GM21515 (cell line): ENCODE results near the gene EEPD1.

Experiments used
- ATAC-seq: cut with Tn5 transposase; IDR thresholded peaks from one replicate; pipeline ENCODE4 v1.9.1; 2021; ENCODE audit not compliant: unreplicated experiment

Gene EEPD1

GRCh38 chr7:36154255-36155212 is 1.5 kb downstream of the EEPD1 start:
- ATAC-seq = no peak

- ATAC-seq = no peak
Measured at GRCh38 chr7:36155811-36156361, 2.8 kb downstream of the EEPD1 start.

DNA sequence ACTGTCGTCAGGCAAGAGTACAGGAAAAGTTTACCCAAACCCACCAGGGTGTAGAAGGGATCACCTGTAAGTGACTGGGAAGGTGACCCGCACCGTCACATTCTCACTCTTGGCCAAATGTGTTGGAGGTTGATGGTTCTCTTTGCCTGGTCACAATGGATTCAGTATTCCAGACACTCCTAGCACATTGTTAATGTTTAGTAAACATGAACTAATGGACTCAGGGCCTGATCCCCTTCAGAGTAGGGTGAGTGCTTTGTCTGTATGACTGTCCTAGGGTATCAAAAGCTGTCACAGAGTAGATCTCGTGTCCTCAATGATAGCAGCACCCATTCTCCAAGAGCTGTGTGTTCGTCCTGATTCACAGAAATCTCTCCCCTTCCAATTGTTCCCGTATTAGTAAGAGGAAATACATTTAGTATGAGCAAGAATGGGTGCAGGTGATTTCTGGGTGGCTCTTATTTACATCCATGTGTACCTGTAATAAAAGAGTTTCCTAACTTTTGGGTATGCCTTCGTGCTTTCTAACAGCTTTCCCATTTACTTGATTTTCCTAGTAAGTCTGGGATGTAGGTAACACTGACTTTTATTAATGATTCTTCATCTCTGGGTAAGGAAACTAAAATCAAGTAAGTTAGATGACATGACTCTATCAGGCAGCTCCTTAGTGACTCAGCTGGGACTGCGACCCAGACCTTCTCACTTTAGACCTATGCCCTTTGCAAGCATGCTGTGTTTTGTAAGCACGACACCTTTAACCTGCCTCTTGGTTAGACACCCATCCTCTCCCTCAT is 4.7 kb downstream of the EEPD1 start:
- no peak for ATAC-seq

DNA sequence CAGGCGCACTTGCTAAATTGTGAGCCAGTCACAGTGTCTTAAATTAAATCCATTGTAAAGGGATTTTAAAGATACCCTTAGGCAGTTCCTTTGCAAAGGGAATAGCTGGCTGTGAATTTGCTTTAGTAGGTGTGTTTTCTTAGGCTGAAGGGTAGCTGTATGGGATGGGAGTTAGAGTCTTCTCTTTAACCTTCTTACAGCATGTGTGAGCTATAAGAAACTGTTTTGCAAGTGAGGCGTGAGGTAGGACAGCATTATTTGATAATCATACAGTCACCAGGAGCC is 5.2 kb downstream of the EEPD1 start:
- no peak for ATAC-seq

DNA sequence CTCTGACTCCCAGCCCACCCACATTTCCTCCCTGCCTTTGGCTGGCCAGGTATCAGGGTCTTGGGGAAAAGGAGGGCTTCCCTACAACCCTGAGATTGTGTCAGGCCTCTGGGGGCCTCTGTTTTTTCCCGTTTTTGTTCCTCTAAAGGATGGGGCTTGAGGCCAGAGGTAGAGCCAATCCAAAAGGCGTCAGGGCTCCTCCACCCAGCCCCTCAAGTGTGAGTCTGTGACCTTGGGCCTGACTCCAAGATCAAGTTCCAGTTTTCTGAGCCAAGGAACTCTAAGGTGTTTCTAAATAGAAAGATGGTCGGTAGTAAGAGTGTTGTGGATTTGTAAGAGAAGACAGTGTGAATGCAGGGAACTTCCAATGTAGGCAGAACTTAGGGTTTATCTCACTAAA is 6.6 kb downstream of the EEPD1 start:
- no peak for ATAC-seq

DNA sequence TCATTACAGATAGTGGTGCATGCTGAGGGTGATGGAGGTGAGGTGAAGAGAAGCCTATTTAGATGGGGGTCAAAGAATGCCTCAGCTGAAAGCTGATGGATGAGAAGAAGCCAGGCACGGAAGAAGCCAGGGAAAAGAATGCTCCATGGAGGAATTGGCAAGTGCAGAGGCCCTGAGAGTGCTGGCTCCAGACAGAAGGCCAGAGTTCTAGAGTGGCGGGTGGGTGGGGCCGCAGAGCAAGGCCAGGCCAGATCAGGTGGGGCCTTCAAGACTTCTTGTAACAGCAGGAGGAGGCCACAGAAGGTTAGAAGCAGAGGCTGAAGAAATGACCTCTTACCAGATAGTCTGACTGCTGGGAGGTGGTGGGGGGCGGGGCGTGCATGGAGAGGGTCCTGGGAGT is 7.3 kb downstream of the EEPD1 start:
- ATAC-seq = no peak

GRCh38 chr7:36161996-36162395 is 8.9 kb downstream of the EEPD1 start:
- no peak for ATAC-seq

- ATAC-seq = no peak
Measured at GRCh38 chr7:36165059-36165458, 12.0 kb downstream of the EEPD1 start.

DNA sequence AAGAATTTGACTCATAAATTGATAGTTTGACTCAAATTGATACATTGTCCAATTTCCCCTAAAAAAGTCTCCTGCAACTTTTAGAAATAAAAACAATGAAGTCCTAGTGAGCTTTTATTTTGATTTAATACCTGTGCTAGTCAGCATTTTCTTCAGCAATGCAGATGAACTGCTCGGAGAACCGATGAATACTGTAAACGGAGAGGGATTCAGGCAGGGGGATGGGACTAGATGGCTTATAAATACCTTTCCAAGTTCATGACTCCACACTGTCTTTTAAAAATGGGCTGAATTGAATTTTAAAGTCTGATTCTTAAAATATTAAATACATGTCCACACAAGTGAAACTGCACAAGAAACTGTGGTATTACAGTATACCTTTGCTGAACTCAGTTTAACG is 12.7 kb downstream of the EEPD1 start:
- ATAC-seq = no peak

DNA sequence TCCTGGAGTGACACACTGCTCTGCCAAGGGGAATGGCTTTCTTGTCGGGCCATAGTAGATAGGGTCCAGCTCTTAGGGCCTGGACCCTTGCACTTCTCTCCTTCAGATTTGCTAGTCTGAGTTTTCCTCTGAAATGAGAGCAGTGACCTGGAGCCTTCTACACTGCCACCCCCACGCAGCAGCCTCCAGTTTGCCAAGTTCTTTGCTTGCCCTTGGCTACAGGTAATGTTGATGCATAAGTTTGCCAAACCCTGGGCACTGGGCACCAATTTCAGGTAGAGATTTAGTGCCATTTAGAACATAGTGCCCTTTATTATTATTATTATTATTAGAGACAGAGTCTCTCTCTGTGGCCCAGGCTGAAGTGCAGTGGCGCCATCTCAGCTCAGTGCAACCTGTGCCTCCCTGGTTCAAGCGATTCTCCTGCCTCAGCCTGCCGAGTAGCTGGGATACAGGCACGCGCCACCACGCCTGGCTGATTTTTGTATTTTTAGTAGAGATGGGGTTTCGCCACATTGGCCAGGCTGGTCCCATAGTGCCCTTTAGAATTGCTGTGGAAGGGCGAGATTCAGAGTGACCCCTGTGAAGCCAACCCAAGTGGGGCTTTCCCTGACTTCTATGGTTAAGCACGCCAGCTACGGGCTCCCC is 14.5 kb downstream of the EEPD1 start:
- no peak for ATAC-seq

DNA sequence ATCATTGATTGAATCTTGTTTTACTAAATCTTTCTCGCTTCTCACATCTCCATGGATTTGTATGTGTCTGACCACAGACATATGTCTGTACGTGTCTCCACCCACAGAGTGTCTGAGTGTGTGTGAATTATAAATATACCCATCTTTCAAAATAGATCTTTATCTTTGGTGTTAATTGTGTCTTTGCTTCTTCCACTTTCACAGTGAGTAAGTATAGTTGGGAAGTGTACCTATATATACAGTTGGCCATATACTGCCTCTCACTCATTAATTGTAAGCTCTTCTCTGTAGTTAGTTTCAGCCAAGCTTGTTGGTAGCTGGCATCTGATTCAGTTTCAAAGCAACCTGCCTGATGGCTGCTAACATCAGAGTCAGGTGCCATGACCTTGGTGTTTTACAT is 18.4 kb downstream of the EEPD1 start:
- no peak for ATAC-seq

DNA sequence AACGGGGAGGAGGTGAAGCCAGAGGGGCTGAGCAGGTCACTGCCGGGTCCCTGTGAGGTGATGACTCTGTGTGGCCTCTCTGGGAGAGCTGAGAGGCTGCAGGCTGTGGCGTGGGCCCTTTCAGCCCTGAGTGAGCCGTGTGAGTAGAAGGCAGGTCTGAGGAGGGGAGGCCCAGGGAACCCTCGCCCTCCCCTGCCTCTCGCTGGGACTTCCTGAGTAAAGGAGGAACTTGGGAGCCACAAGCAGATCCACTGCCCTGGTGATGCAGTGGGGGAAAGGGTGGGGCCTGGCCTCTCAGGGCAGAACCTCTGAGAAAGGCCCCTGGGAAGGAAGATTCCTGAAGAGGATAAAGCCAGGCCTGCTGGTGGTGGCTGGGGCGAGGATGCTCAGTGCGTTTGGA is 22.8 kb downstream of the EEPD1 start:
- ATAC-seq = no peak

- ATAC-seq = no peak
Measured at GRCh38 chr7:36176697-36177096, 23.6 kb downstream of the EEPD1 start.

DNA sequence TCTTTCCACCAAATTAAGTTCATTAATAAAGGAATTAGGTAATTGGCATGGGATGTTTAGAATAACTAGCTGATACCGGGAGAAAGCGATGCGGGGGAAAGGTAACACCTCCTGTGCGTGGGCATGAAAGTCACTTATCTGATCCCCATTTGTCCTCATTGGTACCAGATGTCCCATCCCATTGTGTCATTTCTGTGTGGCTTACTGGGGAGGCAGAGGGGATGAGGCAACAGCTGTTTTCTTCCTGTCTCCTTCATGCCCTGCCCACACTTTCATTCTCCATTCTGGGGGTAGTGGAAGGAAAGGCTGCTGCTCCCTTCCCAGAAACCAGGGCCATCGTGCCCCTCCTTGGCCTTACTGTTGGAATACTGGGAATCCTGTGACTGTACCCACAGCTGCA is 27.1 kb downstream of the EEPD1 start:
- no peak for ATAC-seq

- ATAC-seq = no peak
Measured at GRCh38 chr7:36181668-36182067, 28.6 kb downstream of the EEPD1 start.

GRCh38 chr7:36182854-36183604 is 30.0 kb downstream of the EEPD1 start:
- no peak for ATAC-seq

- no peak for ATAC-seq
Measured at GRCh38 chr7:36185092-36185491, 32.0 kb downstream of the EEPD1 start.

DNA sequence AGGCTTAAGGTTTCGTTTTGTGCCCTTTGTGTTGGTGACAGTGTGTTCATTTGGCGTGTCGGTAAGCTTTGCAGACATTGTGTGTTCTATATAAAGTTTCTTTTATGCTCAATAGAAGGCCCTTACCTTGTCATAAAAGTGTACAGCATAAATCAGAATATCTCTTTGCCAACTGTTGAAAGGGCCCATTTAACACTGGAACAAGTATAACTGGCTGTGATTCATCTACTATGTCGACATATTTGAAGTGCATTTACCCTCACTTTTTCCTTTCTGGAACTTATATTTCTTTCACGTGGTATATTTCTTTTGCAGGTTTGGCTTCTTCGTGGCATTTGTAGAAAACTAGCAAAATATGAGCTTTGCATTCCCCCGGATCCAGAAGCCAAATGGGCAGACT is 32.7 kb downstream of the EEPD1 start:
- ATAC-seq = no peak

GRCh38 chr7:36186359-36187121 is 33.5 kb downstream of the EEPD1 start:
- no peak for ATAC-seq

GRCh38 chr7:36188266-36188665 is 35.2 kb downstream of the EEPD1 start:
- ATAC-seq = no peak
